Measurements from ENCODE around the gene TMEM95.

The TMEM95 gene, protein sequence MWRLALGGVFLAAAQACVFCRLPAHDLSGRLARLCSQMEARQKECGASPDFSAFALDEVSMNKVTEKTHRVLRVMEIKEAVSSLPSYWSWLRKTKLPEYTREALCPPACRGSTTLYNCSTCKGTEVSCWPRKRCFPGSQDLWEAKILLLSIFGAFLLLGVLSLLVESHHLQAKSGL

DNA sequence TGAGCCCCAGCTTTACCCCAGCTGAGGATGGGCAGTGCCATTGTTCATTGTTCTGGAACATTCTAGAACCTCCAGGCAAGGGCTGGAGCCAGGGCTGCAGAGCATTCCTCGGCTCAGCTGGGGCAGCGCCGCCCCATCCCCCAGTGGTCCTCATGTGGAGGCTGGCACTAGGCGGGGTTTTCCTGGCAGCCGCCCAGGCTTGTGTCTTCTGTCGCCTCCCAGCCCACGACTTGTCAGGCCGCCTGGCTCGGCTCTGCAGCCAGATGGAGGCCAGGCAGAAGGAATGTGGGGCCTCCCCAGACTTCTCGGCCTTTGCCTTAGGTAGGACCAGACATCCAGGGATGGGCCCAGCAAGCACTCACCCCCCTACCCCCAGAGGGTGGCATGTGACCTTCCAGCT lies at the start of gene TMEM95:
Gene TMEM95, plus strand, starts transcription at position 104 of the 400 bp plus-strand sequence. Its CDS starts 49 bp downstream, at position 153.
- no peak for DNase-seq

DNA sequence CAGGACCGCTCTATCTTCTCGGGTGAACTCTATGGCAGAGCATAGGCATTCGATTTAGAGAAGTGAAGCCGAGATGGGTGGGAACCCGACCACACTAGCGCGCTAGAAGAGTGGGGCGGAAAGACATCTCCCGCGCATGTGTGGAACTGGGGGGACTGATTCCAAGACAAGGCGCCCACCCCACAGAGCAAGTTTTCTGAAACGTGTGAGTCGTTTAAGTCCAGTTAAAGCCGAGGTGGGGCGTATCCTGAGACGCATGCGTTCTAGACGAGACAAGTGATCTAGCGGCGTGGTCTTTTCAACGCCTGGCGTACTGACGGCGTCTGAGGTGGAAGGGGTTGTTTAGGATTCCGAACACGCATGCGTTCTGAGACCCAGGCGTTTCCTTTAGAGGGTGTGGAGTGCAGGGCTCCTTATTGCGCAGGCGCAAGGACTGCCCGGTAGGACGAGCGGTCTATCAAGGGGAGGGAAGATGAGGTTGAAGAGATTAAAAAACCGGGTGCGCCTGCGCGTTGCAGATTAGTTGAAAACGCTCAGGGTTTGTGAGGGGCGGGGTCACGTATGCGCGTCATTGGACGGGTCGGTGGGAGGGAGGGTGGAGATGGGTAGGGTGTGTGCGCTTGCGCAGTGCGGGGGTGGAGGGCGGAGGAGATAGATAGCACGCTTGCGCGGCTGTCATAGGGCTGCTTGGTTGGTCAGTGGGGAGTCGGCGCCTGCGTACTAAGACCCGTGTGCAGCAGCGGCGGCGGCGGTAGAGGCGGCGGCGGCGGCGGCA lies 47.9 kb upstream of the TMEM95 start, which contains the start of gene EIF5A:
Gene EIF5A, plus strand, starts transcription at position 718 of the 775 bp plus-strand sequence. CDS start 2,008 bp downstream, outside the sequence.
- DNase-seq, result peak; percentile 100

DNA sequence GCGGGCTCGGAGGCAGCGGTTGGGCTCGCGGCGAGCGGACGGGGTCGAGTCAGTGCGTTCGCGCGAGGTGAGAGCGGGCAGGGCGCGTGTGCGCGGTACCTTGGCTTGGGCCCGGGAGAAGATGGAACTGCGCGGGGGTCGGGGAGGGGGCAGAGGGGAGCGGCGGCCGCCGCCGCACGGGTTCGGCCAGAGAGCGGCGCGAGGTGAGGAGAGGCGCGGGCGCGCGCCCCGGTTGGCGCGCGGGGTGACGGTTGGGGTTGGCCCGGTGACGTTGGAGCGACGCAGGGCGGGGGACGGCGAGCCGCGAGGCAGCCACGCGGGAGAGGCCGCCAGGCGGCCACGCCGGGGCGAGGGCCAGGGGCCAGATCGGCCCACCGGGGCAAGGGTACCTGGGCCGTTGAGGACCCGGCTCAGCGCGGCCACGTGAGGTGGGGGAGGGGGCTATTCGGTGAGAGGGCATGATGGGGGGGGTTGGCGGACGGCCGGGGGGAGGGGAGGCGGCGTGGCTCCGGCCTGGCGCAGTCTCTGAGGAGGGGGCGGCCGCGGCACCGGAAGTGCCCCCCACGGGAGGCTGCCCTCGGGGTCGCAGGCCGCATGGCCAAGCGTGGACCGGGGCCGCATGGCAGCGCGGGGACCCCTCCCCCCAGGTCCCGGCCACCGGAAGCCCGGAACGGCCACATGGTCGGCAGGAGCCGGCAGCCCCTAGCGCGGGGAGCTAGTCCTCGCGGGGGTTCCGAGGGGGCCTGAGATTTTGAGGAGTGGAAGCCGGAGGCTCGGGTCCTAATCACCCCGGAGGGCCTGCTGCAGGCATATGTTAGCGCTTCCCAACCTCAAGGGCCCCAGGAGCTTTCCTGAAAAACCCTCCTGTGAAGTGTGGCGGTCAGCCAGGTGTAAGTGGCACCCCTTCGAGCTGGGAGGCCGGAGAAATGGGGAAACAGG lies 47.0 kb upstream of the TMEM95 start:
- DNase-seq, result peak; percentile 62

DNA sequence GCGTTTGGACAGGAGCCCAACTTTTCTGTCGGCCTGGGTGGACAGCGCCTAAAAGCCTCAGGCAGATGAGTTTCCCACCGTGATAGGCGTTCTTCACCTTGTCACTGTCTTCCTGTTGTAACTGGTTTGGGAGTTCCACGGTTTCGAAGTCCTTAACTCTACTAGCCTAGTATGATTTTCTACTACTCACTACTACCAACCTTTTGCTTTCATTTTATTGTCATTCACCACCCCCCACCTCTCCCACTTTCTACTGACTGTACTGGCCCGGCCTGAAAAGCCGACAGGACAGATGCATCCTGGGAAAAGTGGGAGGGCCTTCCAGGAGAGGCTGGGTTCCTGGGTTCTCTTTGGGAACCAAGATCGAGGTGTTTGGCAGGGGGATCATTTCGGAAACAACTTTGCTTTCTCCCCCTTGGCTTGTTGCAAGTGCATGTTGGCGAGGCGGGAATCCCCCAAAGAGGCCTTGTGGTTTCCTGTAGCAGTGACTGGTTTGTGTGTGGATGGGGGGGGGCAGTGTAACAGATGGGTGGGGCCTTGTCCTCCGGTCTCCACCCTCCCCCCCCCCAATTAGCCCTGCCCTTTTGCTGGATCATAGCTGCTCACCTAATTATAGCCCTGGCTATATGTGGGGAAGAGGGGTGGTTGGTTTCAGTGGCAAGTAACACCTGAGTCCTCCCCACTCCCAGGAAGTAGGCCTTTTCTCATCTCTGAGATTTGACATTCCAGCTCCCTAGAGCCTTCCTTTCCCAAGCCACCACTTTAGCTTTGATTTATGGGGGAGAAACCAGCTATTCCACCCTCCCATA lies 46.1 kb upstream of the TMEM95 start:
- DNase-seq, result peak; percentile 87

DNA sequence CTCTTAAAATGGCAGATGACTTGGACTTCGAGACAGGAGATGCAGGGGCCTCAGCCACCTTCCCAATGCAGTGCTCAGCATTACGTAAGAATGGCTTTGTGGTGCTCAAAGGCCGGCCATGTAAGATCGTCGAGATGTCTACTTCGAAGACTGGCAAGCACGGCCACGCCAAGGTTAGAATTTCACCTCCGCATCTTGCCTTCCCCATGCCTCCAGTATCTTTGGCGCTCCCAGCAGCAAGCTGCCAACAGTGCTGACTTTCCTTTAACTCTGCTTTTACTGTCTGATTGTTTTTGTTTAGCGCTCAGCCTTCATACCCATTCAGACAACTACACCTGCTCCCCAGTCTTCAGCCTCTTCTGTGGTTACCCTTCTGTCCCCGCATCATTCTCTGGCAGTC lies 45.3 kb upstream of the TMEM95 start:
- no peak for DNase-seq

DNA sequence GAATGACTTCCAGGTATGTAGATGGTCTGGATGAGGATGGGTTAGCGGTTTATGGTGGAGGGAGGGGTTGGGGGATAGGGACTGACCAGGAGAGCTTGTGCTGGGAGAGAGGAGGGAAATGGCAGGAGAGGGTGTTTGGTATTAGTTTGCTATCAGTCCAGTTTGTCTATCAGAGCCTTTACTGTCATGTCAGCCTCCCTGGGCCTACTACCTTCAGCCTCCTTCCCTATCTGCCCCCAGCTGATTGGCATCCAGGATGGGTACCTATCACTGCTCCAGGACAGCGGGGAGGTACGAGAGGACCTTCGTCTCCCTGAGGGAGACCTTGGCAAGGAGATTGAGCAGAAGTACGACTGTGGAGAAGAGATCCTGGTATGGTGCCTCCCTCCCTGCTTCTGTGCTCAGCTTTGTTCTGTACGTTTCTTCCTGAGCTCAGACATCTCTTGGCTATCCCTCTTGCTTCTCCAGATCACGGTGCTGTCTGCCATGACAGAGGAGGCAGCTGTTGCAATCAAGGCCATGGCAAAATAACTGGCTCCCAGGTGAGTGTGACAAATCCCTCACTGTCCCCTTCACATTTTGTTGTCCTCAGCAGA lies 43.7 kb upstream of the TMEM95 start:
- DNase-seq, result no peak

DNA sequence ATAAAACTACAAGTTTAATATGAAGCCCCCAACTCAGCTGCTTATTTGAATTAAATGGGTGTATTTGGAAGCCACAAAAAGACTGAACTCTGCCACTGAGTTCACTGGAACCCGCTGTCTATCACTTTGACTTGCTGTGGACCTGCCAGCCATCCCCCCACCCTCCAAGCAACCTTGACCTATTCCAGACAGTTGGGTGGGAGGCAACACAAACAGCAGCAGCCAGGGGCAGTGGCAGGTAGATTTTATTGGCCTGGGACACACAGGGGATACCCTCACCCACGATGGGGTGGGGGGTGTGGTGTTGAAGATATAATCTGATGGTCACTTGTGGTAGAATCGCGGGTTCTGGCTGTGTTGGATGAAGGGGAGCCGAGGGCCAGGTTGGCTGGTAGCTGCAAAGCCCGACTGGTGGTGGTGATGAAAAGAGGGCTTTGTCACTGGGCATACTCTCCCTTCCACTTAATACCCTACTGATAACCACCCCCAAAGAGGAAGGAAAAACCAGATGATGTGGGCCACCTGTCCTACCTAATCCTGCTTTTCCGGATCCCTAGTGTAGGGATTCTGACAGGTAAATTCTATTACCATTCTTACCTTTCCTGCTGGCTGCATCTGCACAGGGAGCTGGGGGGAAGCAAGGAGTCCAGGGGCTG lies 42.4 kb upstream of the TMEM95 start:
- no peak for DNase-seq

DNA sequence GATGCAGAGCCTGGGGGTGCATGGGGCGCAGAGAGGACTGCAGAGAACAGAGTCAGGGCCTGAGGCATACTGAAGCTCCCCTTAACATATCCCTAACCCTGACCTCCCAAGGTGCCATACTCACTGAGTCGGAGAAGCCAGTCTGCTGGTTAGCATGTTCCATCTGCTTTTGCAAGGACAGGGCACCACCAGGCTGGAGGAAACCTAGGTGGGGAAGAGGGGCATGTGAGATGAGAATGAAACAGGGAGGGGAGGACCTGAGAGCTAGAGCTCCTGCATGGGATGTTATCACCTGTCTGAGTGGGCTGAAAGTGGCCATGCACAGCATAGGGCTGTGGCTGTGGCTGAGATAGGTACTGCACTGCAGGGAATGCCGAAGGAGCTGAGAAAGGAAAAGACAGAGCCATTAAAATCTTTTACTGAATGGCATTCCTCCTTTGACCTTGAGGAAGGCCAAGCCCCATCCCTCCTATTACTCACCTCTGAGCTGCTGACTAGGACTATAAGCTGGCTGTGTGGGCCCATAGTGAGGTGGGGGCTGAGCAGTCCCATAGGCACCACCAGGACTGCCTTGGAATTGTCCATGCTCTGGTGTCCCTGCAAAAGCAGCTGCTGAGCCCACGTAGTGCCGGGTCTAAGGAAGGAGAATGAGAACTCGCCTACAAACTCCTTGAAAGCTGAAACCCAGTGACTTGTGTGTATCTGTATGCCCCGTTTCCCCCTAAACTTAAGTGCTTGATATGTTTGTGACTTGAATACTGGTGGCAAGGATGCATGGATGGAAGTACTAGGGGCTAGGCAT lies 41.7 kb upstream of the TMEM95 start:
- DNase-seq, result peak; percentile 39

DNA sequence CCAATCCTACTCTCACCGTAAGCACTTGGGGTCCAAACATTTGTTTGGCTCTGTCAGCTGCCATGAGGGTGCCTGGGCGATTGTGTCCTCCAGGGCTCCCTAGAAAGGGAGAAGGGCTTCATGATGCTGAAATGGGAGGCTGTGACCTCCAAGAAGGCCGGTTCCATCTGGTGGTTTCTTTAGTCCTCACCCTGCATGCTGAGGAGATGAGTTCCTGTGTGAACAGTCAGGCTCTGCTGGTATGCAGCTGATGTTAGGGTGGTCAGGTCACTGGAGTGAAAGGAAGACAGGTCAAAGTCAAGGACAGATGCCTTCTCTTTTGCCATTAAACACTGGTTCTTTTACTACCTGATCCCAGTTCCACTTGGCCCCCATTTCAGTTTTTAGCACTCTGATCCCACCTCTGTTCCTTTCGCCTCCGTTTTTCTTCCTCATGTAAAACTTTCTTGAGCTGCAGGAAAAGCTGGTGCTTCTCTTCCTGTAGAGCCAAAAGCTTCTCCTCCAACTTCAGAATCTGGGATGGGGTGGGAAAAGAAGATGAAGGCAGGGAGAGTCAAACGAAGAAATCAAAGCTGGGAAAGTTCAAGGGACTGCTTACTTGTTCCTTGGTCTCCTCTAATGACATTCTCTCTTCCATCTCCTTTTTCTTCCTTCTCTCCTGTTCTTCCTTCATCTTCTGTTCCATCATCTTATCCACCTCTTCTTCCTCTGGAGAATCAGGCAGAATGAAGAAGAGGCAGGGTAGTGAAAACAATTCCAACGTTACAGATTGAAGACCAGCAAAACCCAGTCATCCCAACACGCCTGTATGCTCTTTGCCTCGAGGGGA lies 40.9 kb upstream of the TMEM95 start:
- DNase-seq, result peak; percentile 39

DNA sequence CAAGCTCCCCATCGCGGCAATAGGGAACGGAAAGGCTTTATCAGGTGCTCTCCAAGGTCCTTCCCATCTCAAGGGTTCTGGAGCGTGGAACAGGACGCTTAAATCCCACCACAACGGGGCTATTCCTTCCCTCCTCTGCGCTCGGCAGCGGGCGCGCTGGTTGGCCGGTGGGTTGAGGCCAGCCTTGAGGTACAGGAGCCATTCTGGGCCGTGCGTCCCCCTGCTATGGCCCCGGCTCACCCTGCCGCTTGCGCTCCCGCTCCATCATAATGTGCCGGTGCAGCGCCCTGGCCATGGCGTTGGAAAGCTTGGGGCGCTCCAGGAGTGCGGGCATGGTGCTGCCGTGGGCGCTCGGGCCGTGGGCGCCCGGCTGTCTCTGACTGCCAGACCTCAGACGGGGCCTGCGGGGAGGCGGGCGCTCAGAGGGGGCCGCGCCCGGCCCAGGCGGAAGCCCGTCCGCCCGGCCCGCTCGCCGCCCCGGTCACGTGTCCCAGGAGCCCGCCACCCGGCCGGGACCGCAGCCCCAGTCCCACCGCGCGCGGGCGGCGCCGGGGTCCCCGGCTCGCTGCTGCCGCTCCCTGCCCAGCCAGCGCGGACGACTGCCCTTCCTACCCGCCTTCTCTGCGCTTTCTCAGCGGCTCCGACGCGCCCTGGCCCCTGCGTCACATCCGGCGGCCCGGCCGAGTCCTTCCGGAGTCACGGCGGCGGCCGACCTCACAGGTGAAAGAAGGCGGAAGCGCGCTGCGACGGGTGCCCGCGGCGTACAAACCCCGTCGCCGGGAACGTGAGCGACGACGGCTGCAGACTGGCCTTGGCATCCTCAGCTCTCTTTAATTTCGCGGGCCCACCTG lies 40.0 kb upstream of the TMEM95 start, which contains the start of gene GPS2:
Gene GPS2, minus strand, starts transcription at position 642 of the 851 bp plus-strand sequence. Its CDS starts 308 bp downstream, at position 334.
- DNase-seq, result peak; percentile 95

DNA sequence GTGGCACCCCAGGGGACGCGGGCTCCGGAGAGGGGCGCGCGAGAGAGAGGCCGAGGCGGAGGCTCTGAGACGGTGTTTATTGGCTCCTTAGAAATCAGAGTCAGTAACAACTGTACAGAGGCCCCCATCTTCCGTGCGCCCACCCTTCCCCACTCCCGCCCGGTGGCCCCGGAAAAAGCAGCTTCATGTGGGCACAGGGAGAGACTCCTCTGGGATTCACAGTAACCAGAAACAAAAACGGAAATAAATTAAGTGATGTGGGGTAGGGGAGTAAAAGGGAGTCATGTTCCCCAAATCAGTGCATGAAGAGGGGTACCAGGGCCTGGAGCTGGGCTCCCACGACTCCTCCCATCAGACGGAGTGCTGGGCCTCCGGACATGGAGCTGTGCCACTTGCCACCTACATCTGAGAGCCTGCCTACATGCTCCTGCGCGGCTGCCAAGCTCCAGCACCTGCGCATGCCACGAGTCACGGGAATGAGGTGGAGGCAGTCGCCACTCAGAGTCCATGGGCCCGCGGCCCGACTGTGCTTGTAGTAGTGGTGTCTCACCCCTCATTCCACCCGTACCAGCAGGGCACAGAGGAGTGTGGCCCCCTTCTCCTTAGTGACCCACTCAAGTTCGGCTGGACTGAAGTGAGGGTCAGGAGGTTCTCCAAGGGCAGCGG lies 39.3 kb upstream of the TMEM95 start:
- DNase-seq, result no peak

DNA sequence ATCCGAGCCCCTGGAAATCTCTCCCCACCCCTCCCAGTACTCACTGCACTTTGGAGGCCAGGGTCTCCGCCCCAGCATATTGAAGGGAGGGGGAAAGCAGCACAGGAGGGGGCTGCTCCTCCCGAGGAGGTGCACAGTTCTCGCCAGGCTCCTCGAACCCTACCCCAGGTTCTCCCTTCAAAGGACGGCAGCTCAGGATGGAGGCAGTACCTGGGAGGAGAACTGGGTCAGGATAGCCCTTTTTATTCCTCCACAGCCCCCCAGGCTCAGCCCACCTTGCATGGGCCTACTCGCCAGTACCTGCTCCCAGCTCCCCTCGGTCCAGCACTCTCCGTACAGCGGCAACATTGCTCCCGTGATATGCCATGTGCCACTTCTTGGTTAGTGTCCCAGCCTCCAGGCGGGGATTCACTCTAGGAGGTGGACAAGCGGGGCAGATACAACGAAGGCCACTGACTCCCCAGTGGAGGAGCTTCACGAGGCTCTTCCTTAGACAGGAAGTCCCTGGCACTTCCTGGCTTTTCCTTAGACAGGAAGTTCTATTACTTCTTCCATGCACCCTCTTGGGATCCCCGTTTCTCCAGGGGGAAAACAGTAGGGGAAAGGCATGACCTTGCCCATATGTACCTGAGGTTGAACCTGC lies 37.7 kb upstream of the TMEM95 start:
- no peak for DNase-seq

DNA sequence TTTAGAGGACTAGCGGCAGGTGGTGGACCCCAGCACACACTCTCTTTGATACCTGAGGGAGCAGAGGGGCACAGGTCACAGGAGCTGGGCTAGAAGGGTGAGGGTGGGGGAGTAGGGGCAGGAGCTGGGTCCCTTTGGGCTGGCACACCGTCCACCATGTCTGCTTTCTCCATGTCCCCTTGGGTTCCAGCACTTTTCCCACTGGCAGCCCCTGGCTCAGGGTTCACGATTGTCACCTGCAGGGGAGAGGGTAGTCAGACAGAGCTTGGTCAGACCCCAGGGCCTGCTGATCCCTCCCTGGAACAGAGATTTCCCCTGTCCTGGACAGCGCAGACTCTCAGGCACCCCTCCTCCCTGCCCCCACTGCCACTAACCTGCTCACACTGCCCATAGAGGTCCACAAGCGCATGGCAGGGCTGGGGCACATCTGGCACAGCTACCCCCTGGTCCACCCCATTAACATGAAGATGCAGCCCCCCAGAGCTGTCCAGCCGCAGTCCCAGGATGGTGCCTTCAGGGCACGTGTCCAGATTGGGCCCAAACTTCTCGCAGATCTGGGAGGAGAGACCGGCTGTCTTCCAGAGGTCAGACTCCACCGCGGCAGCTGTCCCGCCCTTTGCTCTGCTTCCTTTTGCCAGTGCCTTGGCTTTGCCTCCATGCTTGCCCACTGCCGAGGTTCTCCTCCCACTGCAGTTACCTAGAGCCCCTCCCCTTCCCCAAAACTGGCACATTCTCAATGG lies 36.7 kb upstream of the TMEM95 start:
- DNase-seq, result no peak

DNA sequence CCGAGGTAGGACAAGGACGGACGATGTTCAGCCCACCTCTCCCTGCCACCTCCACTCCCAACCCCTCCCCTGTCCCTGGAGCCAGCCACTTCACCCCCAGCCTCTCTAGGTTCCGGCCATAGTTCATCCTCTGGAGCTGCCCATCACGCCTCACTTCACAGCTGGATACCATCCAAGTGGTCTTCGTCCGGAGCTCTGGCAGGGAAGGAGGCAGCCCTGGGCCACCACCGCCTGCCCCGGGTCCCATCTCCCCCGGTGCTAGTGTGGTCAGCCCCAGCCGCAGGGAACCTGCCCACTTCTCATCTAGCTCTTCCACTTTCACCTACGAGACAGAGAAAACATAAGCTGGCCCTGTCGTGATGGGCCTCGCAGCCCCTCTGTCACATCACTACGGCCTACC lies 33.5 kb upstream of the TMEM95 start:
- no peak for DNase-seq

DNA sequence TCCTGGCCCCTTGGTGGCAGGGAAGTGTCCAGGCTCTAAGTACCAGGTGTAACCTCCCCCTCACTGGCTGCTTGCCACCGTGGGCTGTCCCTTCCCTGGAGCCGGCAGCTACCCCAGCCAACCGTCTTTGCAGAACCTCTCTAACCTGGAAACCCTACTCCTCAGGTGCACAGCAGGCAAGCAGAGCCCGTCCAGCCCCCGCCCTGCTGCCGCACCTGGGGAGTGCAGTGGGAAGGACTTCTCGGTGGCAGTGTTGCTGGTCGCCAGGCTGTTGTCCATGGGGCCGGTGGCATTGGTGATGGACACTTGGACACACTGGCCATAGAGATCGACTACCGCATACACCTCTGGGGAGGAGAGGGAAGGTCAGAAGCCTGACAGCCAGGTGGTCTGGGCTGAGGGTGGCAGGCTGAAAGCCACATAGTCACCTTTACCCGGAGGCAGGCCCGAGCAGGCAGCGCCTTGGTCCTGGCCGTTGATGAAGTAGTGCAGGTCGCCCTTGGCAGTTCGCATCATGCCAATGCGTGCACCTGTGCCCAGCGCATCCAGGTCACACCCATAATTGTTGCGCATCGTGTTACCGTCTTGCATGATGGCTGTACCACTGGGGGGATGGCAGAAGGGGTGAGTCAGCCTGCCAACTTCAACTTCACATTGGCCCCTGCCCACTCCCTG lies 32.3 kb upstream of the TMEM95 start:
- no peak for DNase-seq
